Astrocyte (in vitro differentiated cells and primary cell): ENCODE measurements around the gene YPEL3. TPM values are rescaled to one million over a fixed set of nuclear protein-coding genes. Genes with fewer than 3 reads are reported as not detected.

Source experiments
- DNase-seq: peaks from one replicate; pipeline ENCODE4 v3.0.0-alpha.2; 2010; ENCODE audit warnings: low read depth
- FAIRE-seq: peaks from 2 replicates; lab custom pipeline; 2011; peaks lifted over from hg19 to GRCh38; lab: Jason Lieb, UNC
- H2AFZ ChIP-seq: 2 replicates; pipeline ENCODE4 v1.6.0; 2012; ENCODE audit warnings: low read depth, low read length, inconsistent platforms
- H3K27ac ChIP-seq: 2 replicates; pipeline ENCODE4 v1.5.1; 2011; ENCODE audit warnings: low read depth, low read length, inconsistent platforms
- H3K27me3 ChIP-seq: 2 replicates; pipeline ENCODE4 v1.6.0; 2011; ENCODE audit warnings: low read length, inconsistent platforms; ENCODE audit not compliant: insufficient read depth
- H3K36me3 ChIP-seq: 2 replicates; pipeline ENCODE4 v1.5.1; 2011; ENCODE audit warnings: low read length, inconsistent platforms; ENCODE audit not compliant: insufficient read depth
- H3K4me1 ChIP-seq: 2 replicates; pipeline ENCODE4 v1.5.1; 2011; ENCODE audit warnings: low read length, inconsistent platforms; ENCODE audit not compliant: insufficient read depth
- H3K4me2 ChIP-seq: 2 replicates; pipeline ENCODE4 v1.6.0; 2012; ENCODE audit warnings: low read length, inconsistent platforms
- H3K4me3 ChIP-seq: 2 replicates; pipeline ENCODE4 v1.5.1; 2011; ENCODE audit warnings: low read depth, mild to moderate bottlenecking, low read length, inconsistent platforms; ENCODE audit not compliant: insufficient read depth
- H3K79me2 ChIP-seq: 2 replicates; pipeline ENCODE4 v1.6.0; 2012; ENCODE audit warnings: mild to moderate bottlenecking, low read length, inconsistent platforms; ENCODE audit not compliant: insufficient read depth
- H3K9ac ChIP-seq: 2 replicates; pipeline ENCODE4 v1.6.0; 2012; ENCODE audit warnings: mild to moderate bottlenecking, low read length, inconsistent platforms
- H3K9me3 ChIP-seq: 2 replicates; pipeline ENCODE4 v1.5.1; 2012; ENCODE audit warnings: low read depth, mild to moderate bottlenecking, low read length, inconsistent platforms; ENCODE audit not compliant: insufficient read depth
- H4K20me1 ChIP-seq: 2 replicates; pipeline ENCODE4 v1.6.0; 2012; ENCODE audit warnings: low read length, inconsistent platforms; ENCODE audit not compliant: insufficient read depth
- H3K27ac Mint-ChIP-seq: one replicate; pipeline ENCODE4 v1.8.0; 2021; ENCODE audit warnings: mild to moderate bottlenecking, mixed read lengths; ENCODE audit not compliant: unreplicated experiment
- H3K27me3 Mint-ChIP-seq: one replicate; pipeline ENCODE4 v1.8.0; 2021; ENCODE audit warnings: low read depth, mixed read lengths; ENCODE audit not compliant: unreplicated experiment
- H3K36me3 Mint-ChIP-seq: one replicate; pipeline ENCODE4 v1.8.0; 2021; ENCODE audit warnings: low read depth, mixed read lengths; ENCODE audit not compliant: unreplicated experiment
- H3K4me1 Mint-ChIP-seq: one replicate; pipeline ENCODE4 v1.8.0; 2021; ENCODE audit warnings: low read depth, mixed read lengths; ENCODE audit not compliant: unreplicated experiment
- H3K4me3 Mint-ChIP-seq: one replicate; pipeline ENCODE4 v1.8.0; 2021; ENCODE audit warnings: mild to moderate bottlenecking, moderate library complexity, mixed read lengths; ENCODE audit not compliant: unreplicated experiment
- H3K9me3 Mint-ChIP-seq: one replicate; pipeline ENCODE4 v1.8.0; 2021; ENCODE audit warnings: mild to moderate bottlenecking, mixed read lengths; ENCODE audit not compliant: unreplicated experiment
- EZH2 ChIP-seq: IDR thresholded peaks from 2 replicates; pipeline ENCODE4 v1.6.1; 2012; ENCODE audit warnings: mild to moderate bottlenecking, low read length, inconsistent platforms; ENCODE audit not compliant: insufficient read depth
- total RNA-seq: library from RNA; stranded (reverse); gene quantifications from 2 replicates; pipeline ENCODE4 v1.2.1, GENCODE V29; 2021
- TF ChIP-seq, protein P1 (sequence below): IDR thresholded peaks from 2 replicates; pipeline ENCODE4 v1.5.1; 2011; ENCODE audit warnings: low read depth, mild to moderate bottlenecking, inconsistent platforms, low read length, moderate library complexity; ENCODE audit not compliant: insufficient read depth

YPEL3 gene
- total RNA-seq, 1 donor from 2014 or later, result 20.5 TPM

DNA sequence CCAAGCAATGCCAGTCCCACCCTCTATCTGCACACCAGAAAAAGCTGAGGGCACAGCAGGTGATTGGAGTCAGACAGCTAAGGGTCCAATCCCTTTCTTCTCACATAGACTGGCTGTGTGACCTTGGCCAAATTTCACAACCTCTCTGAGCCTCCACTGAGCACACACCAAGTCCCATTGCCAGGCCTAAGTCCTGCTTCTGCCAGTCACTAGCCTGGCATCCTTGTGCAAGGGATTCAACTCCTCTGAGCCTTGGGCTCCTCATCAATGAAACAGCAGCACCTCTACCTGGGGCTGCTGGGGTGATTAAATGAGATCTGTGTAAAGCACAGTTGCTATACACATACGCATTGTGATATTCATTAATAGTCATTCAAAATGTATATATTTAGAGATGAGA lies 49.4 kb downstream of the YPEL3 start:
- Mint-ChIP-seq H3K4me1 (peaks cover 3% of the 10 kb centered on the region), H3K9me3 (peaks cover 1% of the 10 kb centered on the region), H3K27me3 (peaks cover 11% of the 10 kb centered on the region), H3K4me3 (no peak overlapping the region), H3K27ac (no peak overlapping the region), H3K36me3 (no peaks in the 10 kb centered on the region)
- TF ChIP-seq, protein P1, sequence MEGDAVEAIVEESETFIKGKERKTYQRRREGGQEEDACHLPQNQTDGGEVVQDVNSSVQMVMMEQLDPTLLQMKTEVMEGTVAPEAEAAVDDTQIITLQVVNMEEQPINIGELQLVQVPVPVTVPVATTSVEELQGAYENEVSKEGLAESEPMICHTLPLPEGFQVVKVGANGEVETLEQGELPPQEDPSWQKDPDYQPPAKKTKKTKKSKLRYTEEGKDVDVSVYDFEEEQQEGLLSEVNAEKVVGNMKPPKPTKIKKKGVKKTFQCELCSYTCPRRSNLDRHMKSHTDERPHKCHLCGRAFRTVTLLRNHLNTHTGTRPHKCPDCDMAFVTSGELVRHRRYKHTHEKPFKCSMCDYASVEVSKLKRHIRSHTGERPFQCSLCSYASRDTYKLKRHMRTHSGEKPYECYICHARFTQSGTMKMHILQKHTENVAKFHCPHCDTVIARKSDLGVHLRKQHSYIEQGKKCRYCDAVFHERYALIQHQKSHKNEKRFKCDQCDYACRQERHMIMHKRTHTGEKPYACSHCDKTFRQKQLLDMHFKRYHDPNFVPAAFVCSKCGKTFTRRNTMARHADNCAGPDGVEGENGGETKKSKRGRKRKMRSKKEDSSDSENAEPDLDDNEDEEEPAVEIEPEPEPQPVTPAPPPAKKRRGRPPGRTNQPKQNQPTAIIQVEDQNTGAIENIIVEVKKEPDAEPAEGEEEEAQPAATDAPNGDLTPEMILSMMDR, result no peak
- TF ChIP-seq EZH2, result no peak
- Histone ChIP-seq H4K20me1 (no peaks in the 10 kb centered on the region), H3K36me3 (no peaks in the 10 kb centered on the region), H3K27me3 (no peaks in the 10 kb centered on the region), H3K4me3 (no peak overlapping the region), H3K9ac (no peak overlapping the region), H3K79me2 (no peaks in the 10 kb centered on the region), H3K4me1 (peaks cover under 1% of the 10 kb centered on the region), H3K27ac (no peak overlapping the region), H2AFZ (no peak overlapping the region), H3K4me2 (no peak overlapping the region), H3K9me3 (no peaks in the 10 kb centered on the region)
- DNase-seq (no peak), FAIRE-seq (no peak)

DNA sequence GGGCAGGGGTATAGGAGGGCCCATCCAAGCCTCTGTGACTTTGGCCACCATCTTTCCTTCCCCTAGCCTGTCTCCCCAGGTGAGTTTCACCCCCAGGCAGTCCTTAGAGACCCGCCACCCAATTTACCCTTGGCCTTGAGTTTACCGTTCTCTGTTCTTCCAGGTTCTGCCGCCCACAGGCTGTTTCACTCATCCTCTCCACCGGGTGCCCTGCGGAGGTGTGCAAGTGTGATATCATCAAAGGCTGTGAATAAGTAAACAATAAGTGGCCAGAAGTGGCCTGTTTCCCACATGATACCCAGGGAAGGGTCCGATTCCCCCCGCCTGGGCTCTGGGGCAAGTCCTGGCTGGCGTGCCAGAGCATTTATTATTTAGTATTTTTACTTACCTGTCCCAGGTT lies 49.8 kb downstream of the YPEL3 start:
- H3K27ac ChIP-seq, result no peak overlapping the region
- no peaks in the 10 kb centered on the region for H4K20me1 ChIP-seq
- no peak overlapping the region for H3K4me2 ChIP-seq
- no peak overlapping the region for H2AFZ ChIP-seq
- no peak overlapping the region for H3K9ac ChIP-seq
- FAIRE-seq (no peak), DNase-seq (no peak)
- no peaks in the 10 kb centered on the region for H3K9me3 ChIP-seq
- H3K4me3 ChIP-seq, result no peak overlapping the region
- Mint-ChIP-seq H3K27me3 (peaks cover 11% of the 10 kb centered on the region), H3K4me1 (peaks cover 2% of the 10 kb centered on the region), H3K36me3 (no peaks in the 10 kb centered on the region), H3K4me3 (no peak overlapping the region), H3K9me3 (peaks cover 1% of the 10 kb centered on the region), H3K27ac (no peak overlapping the region)
- no peaks in the 10 kb centered on the region for H3K79me2 ChIP-seq
- TF ChIP-seq EZH2, result no peak
- TF ChIP-seq, protein P1, result no peak
- no peaks in the 10 kb centered on the region for H3K36me3 ChIP-seq
- no peaks in the 10 kb centered on the region for H3K27me3 ChIP-seq
- H3K4me1 ChIP-seq, result no peaks in the 10 kb centered on the region

Other genes starting within 250 kb of the YPEL3 start
- gene CDIPT, start 233.0 kb downstream of the YPEL3 start, total RNA-seq, result 88.1 and 92.0 TPM in 2 replicates
- 69.6 and 90.6 TPM in 2 replicates for gene SEZ6L2, start 196.7 kb downstream of the YPEL3 start, total RNA-seq
- gene ASPHD1, start 195.7 kb downstream of the YPEL3 start, total RNA-seq, result 43.3 and 44.8 TPM in 2 replicates
- gene KCTD13, start 170.0 kb downstream of the YPEL3 start, total RNA-seq, result 25.1 and 27.1 TPM in 2 replicates
- 96.6 and 104 TPM in 2 replicates for gene TMEM219, start 134.1 kb downstream of the YPEL3 start, total RNA-seq
- gene TAOK2, start 122.3 kb downstream of the YPEL3 start, total RNA-seq, result 55.2 and 55.9 TPM in 2 replicates
- 4.3 and 5.0 TPM in 2 replicates for gene HIRIP3, start 100.6 kb downstream of the YPEL3 start, total RNA-seq
- 58.5 and 64.8 TPM in 2 replicates for gene INO80E, start 100.0 kb downstream of the YPEL3 start, total RNA-seq
- 0.50 and 0.89 TPM in 2 replicates for gene DOC2A, start 85.2 kb downstream of the YPEL3 start, total RNA-seq
- gene C16orf92, start 73.0 kb downstream of the YPEL3 start, total RNA-seq, result not detected in 2 replicates
- gene TLCD3B, start 64.9 kb downstream of the YPEL3 start, total RNA-seq, result 1.4 and 1.9 TPM in 2 replicates
- 1,795 and 1,830 TPM in 2 replicates for gene ALDOA, start 30.5 kb downstream of the YPEL3 start, total RNA-seq
- gene PPP4C, start 20.2 kb downstream of the YPEL3 start, total RNA-seq, result 140 TPM in 2 replicates
- 0.22 and 0.27 TPM in 2 replicates for gene TBX6, start 4.3 kb downstream of the YPEL3 start, total RNA-seq
- gene GDPD3, start 17.3 kb upstream of the YPEL3 start, total RNA-seq, result 1.8 and 3.6 TPM in 2 replicates
- gene MAPK3, start 27.0 kb upstream of the YPEL3 start, total RNA-seq, result 28.7 and 35.1 TPM in 2 replicates
- gene CORO1A, start 87.4 kb upstream of the YPEL3 start, total RNA-seq, result 3.1 and 4.0 TPM in 2 replicates
- 125 and 149 TPM in 2 replicates for gene BOLA2B, start 97.5 kb upstream of the YPEL3 start, total RNA-seq
- gene SLX1A, start 97.7 kb upstream of the YPEL3 start, total RNA-seq, result 10.9 and 14.5 TPM in 2 replicates
- gene SULT1A3, start 103.0 kb upstream of the YPEL3 start, total RNA-seq, result 8.6 and 11.9 TPM in 2 replicates
- gene NPIPB13, start 152.3 kb upstream of the YPEL3 start, total RNA-seq, result 7.7 and 12.3 TPM in 2 replicates